Measurements from ENCODE around the gene MEAK7. TPM values are rescaled to one million over a fixed set of nuclear protein-coding genes. Genes with fewer than 3 reads are reported as not detected.

Gene MEAK7
- total and polyA plus RNA-seq, 2 of the 4 experiments (the other 2 are of a cell fraction) = 27.4 to 39.0 TPM

GRCh38 chr16:84482001-84482891 is 22.2 kb downstream of the MEAK7 start:
- in situ Hi-C loops (cut with MboI; ENCODE audit: low sequenced_read_pairs) (loop anchor here (10.0 to 25.0 kb wide), 2 partner anchors 397 to 520 kb away; partner anchors contain the start of genes NECAB2 and OSGIN1), intact Hi-C loops (cut with micrococcal nuclease) (loop anchor here (10.0 kb wide), 1 partner anchor 367 kb away; the partner anchor contains the start of gene MBTPS1), dilution Hi-C loops (cut with HindIII; ENCODE audit: low sequenced_read_pairs, unreplicated experiment) (no loop called here)
- H4K8ac ChIP-seq (ENCODE audit: low read depth in 2 of 2, low read length in 2 of 2) = no peak overlapping the region
- no peak overlapping the region for H3K14ac ChIP-seq (replicated peaks; ENCODE audit: low read depth, low read length)
- no peak overlapping the region for H2BK5ac ChIP-seq (ENCODE audit: low read depth, low read length, poor library complexity, severe bottlenecking)
- H3K4ac ChIP-seq (ENCODE audit: low read depth, low read length) = no peak overlapping the region
- no peak overlapping the region for H2AFZ ChIP-seq (replicated peaks; ENCODE audit: low read length, poor library complexity)
- DNase-seq (no peak), ATAC-seq (ENCODE audit: low read depth) (no peak)
- ChIA-PET CTCF (no interaction called here), POLR2A (ENCODE audit: unreplicated experiment) (no interaction called here)
- no peak overlapping the region for H4K5ac ChIP-seq (ENCODE audit: low read depth, low read length)
- peaks cover 6% of the 10 kb centered on the region for H3K4me1 ChIP-seq (ENCODE audit: control insufficient read depth, insufficient read depth, low read length)
- H2BK120ac ChIP-seq (ENCODE audit: low read depth, low read length) = no peak overlapping the region
- H3K9ac ChIP-seq (ENCODE audit: low read depth, low read length) = no peak overlapping the region
- H3K4me2 ChIP-seq (ENCODE audit: low read depth, low read length) = no peak overlapping the region
- peaks cover 25% of the 10 kb centered on the region for H4K20me1 ChIP-seq (ENCODE audit: insufficient read depth, low read length)
- H4K91ac ChIP-seq (ENCODE audit: insufficient read depth, low read depth, low read length) = no peak overlapping the region
- no peak overlapping the region for H2BK20ac ChIP-seq (ENCODE audit: low read depth, low read length)
- H3K9me3 ChIP-seq (ENCODE audit: control insufficient read depth, insufficient read depth, low read length) = no peaks in the 10 kb centered on the region
- H3K79me1 ChIP-seq (ENCODE audit: low read depth in 1 of 2, low read length in 2 of 2) = peaks cover 0 to 61% of the 10 kb centered on the region in 2 experiments; a peak in 2 of 4 replicates
- H2AK9ac ChIP-seq (replicated peaks; ENCODE audit: low read depth, low read length, poor library complexity) = no peak overlapping the region
- no peak overlapping the region for H2AK5ac ChIP-seq (ENCODE audit: low read depth, low read length)
- H3K4me3 ChIP-seq (ENCODE audit: insufficient read depth, low read depth, low read length) = no peak overlapping the region
- H3K27me3 ChIP-seq (ENCODE audit: control insufficient read depth, insufficient read depth, low read length) = no peaks in the 10 kb centered on the region
- no peak overlapping the region for H3K18ac ChIP-seq (ENCODE audit: low read depth, low read length)
- no peak overlapping the region for H2BK15ac ChIP-seq (ENCODE audit: low read depth, low read length)
- TF ChIP-seq ELK1 (IDR thresholded peaks at IDR 0.05; ENCODE audit: borderline replicate concordance, low read depth, low read length) = no peak
- TF ChIP-seq MAFK (IDR thresholded peaks at IDR 0.05; ENCODE audit: low read depth, low read length) = no peak
- TF ChIP-seq MXI1 (IDR thresholded peaks at IDR 0.05; ENCODE audit: borderline replicate concordance, low read depth, low read length) = no peak
- TF ChIP-seq POLR2A (IDR thresholded peaks at IDR 0.05; ENCODE audit: low read depth, low read length) = no peak
- no peak for TF ChIP-seq USF2 (IDR thresholded peaks at IDR 0.05; ENCODE audit: low read depth, low read length)
- H3K27ac ChIP-seq (ENCODE audit: insufficient read depth, low read length) = no peak overlapping the region
- no peak overlapping the region for H3K23ac ChIP-seq (ENCODE audit: low read depth, low read length)
- H3K56ac ChIP-seq (ENCODE audit: extremely low read depth, insufficient read depth, low read length) = no peak overlapping the region
- H3K9me1 ChIP-seq (ENCODE audit: insufficient read depth, low read length) = peaks cover 7% of the 10 kb centered on the region; the same call in 1 of the 2 replicates
- BruUV-seq (replicated peaks) = no TSS peak
- H3K36me3 ChIP-seq (ENCODE audit: control insufficient read depth, insufficient read depth, low read length) = peaks cover 51% of the 10 kb centered on the region
- WGBS, 2 experiments (ENCODE audit: extremely low coverage in 2 of 2, insufficient read length in 1 of 2) = 74% methylated on average over 17 of the region's 33 CpGs; no CpG with 5 or more reads in 1 of the 2 experiments
